Natural killer cell treated with Interleukin-12 subunit alpha and Interleukin-12 subunit beta and Interleukin-15 and Interleukin-18, amount 100 ng/mL, for 72 hours (primary cell): ENCODE data around the gene IKBKG. TPM values are rescaled to one million over a fixed set of nuclear protein-coding genes. Genes with fewer than 3 reads are reported as not detected.
A peak's percentile ranks its signal among the peaks of the same experiment; 100 is the strongest.
"Not testable (repeated sequence)": the region's sequence is repeated elsewhere in the genome, so short reads cannot be mapped to it uniquely, and the experiment has no call there.

Source experiments
- ATAC-seq, 2 donors: fragments of 150-1000 bp; cut with Tn5 transposase in 1 of 2; sonication (Bioruptor Pico), chemical (Tn5 transposase) in 1 of 2; 2 replicates each; pipeline ENCODE4 v1.10.0; 2021
- DNase-seq: peaks from one replicate; pipeline ENCODE4 v3.0.0; 2022; ENCODE audit warnings: low spot score
- H3K27ac Mint-ChIP-seq, 2 donors: 1 replicate in 1 of 2; 2 replicates in 1 of 2; pipeline ENCODE4 v1.8.0; 2022; ENCODE audit warnings: mixed read lengths in 2 of 2, mild to moderate bottlenecking in 1 of 2, moderate library complexity in 1 of 2
- H3K27me3 Mint-ChIP-seq, 2 donors: 1 replicate in 1 of 2; 2 replicates in 1 of 2; pipeline ENCODE4 v1.8.0; 2022; ENCODE audit warnings: mixed read lengths in 2 of 2
- H3K36me3 Mint-ChIP-seq: one replicate; pipeline ENCODE4 v1.8.0; 2022; ENCODE audit warnings: mixed read lengths
- H3K4me1 Mint-ChIP-seq, 2 donors: 1 replicate in 1 of 2; 2 replicates in 1 of 2; pipeline ENCODE4 v1.8.0; 2022; ENCODE audit warnings: low read depth in 2 of 2, mixed read lengths in 2 of 2, mild to moderate bottlenecking in 1 of 2
- H3K4me3 Mint-ChIP-seq: one replicate; pipeline ENCODE4 v1.8.0; 2022; ENCODE audit warnings: mixed read lengths
- H3K9me3 Mint-ChIP-seq: 2 replicates; pipeline ENCODE4 v1.8.0; 2022; ENCODE audit warnings: mixed read lengths
- total RNA-seq, 2 donors: library from RNA; stranded (reverse); gene quantifications; one replicate each; pipeline ENCODE4 v1.2.3, GENCODE V29; 2022

Gene IKBKG
- total RNA-seq, 2 donors from 2014 or later = 55.6 to 61.1 TPM

GRCh38 chrX:154534526-154535322, 12.7 kb upstream of the IKBKG start:
- peak overlapping the region; percentile 31 to 51 for H3K27ac Mint-ChIP-seq
- H3K9me3 Mint-ChIP-seq = no peaks in the 10 kb centered on the region
- H3K4me1 Mint-ChIP-seq = peaks cover 7 to 19% of the 10 kb centered on the region in 2 donors
- H3K4me3 Mint-ChIP-seq = no peak overlapping the region
- peaks cover 0 to 3% of the 10 kb centered on the region in 2 donors for H3K27me3 Mint-ChIP-seq
- ATAC-seq = peak; percentile 95 to 96
- DNase-seq = peak; percentile 89
- no peaks in the 10 kb centered on the region for H3K36me3 Mint-ChIP-seq

GRCh38 chrX:154535892-154536291, 11.5 kb upstream of the IKBKG start:
- Mint-ChIP-seq H3K27me3 (peaks cover 0 to 3% of the 10 kb centered on the region in 2 donors), H3K9me3 (no peaks in the 10 kb centered on the region), H3K36me3 (no peaks in the 10 kb centered on the region), H3K27ac (peak overlapping the region in 1 of 2 donors; percentile 51), H3K4me1 (peaks cover 7 to 23% of the 10 kb centered on the region in 2 donors), H3K4me3 (no peak overlapping the region)
- ATAC-seq (no peak), DNase-seq (no peak)

GRCh38 chrX:154539077-154539476, 8.3 kb upstream of the IKBKG start:
- DNase-seq (no peak), ATAC-seq (no peak)
- Mint-ChIP-seq H3K4me3 (peak overlapping the region; percentile 71), H3K27me3 (peaks cover 0 to 3% of the 10 kb centered on the region in 2 donors), H3K36me3 (no peaks in the 10 kb centered on the region), H3K4me1 (peaks cover 15 to 41% of the 10 kb centered on the region in 2 donors), H3K9me3 (no peaks in the 10 kb centered on the region), H3K27ac (peak overlapping the region; percentile 80 to 90)

- H3K27me3 Mint-ChIP-seq, H3K36me3 Mint-ChIP-seq, DNase-seq, H3K4me3 Mint-ChIP-seq, ATAC-seq, H3K9me3 Mint-ChIP-seq: not testable (repeated sequence)
- peaks cover 15 to 38% of the 10 kb centered on the region in 2 donors for H3K4me1 Mint-ChIP-seq
- peak overlapping the region; percentile 98 to 99 for H3K27ac Mint-ChIP-seq
Observed at GRCh38 chrX:154540365-154540764, 7.1 kb upstream of the IKBKG start.

GRCh38 chrX:154540897-154541535, 6.4 kb upstream of the IKBKG start:
- H3K4me1 Mint-ChIP-seq = peaks cover 19 to 40% of the 10 kb centered on the region in 2 donors

GRCh38 chrX:154541589-154541895, 5.9 kb upstream of the IKBKG start:
- H3K36me3 Mint-ChIP-seq = no peaks in the 10 kb centered on the region
- peaks cover 0 to 3% of the 10 kb centered on the region in 2 donors for H3K27me3 Mint-ChIP-seq
- DNase-seq (no peak), ATAC-seq (no peak)
- H3K4me3 Mint-ChIP-seq = peak overlapping the region; percentile 30
- peaks cover 20 to 42% of the 10 kb centered on the region in 2 donors for H3K4me1 Mint-ChIP-seq
- H3K9me3 Mint-ChIP-seq = no peaks in the 10 kb centered on the region
- peak overlapping the region; percentile 98 to 99 for H3K27ac Mint-ChIP-seq

More at GRCh38 chrX:154540897-154541535, 6.4 kb upstream of the IKBKG start:
- no peak for DNase-seq
- ATAC-seq = no peak
- H3K36me3 Mint-ChIP-seq = no peaks in the 10 kb centered on the region
- H3K4me3 Mint-ChIP-seq = peak overlapping the region; percentile 30
- H3K27me3 Mint-ChIP-seq = peaks cover 0 to 3% of the 10 kb centered on the region in 2 donors
- no peaks in the 10 kb centered on the region for H3K9me3 Mint-ChIP-seq
- peak overlapping the region; percentile 98 to 99 for H3K27ac Mint-ChIP-seq

- ATAC-seq (peak; percentile 48 to 51), DNase-seq (peak; percentile 70)
- Mint-ChIP-seq H3K27me3 (peaks cover 0 to 3% of the 10 kb centered on the region in 2 donors), H3K4me1 (peaks cover 20 to 42% of the 10 kb centered on the region in 2 donors), H3K4me3 (peak overlapping the region; percentile 91), H3K27ac (peak overlapping the region; percentile 98 to 99), H3K9me3 (no peaks in the 10 kb centered on the region), H3K36me3 (no peaks in the 10 kb centered on the region)
Observed at GRCh38 chrX:154541896-154542722, 5.3 kb upstream of the IKBKG start.

GRCh38 chrX:154542723-154543424, 4.5 kb upstream of the IKBKG start:
- Mint-ChIP-seq H3K9me3 (no peaks in the 10 kb centered on the region), H3K27me3 (peaks cover 0 to 4% of the 10 kb centered on the region in 2 donors), H3K4me3 (peak overlapping the region; percentile 91), H3K36me3 (peaks cover 2% of the 10 kb centered on the region), H3K27ac (peak overlapping the region; percentile 98 to 99), H3K4me1 (peaks cover 22 to 38% of the 10 kb centered on the region in 2 donors)
- DNase-seq (peak; percentile 66), ATAC-seq (peak; percentile 1 to 7)

- DNase-seq (no peak), ATAC-seq (no peak)
- no peaks in the 10 kb centered on the region for H3K9me3 Mint-ChIP-seq
- peaks cover 0 to 6% of the 10 kb centered on the region in 2 donors for H3K27me3 Mint-ChIP-seq
- peaks cover 11% of the 10 kb centered on the region for H3K36me3 Mint-ChIP-seq
- peak overlapping the region; percentile 98 to 99 for H3K27ac Mint-ChIP-seq
- H3K4me3 Mint-ChIP-seq = peak overlapping the region; percentile 77
- H3K4me1 Mint-ChIP-seq = peaks cover 32 to 42% of the 10 kb centered on the region in 2 donors
Observed at GRCh38 chrX:154545673-154546274, 1.6 kb upstream of the IKBKG start.

- Mint-ChIP-seq H3K9me3 (no peaks in the 10 kb centered on the region), H3K27me3 (peaks cover 0 to 6% of the 10 kb centered on the region in 2 donors), H3K36me3 (peaks cover 11% of the 10 kb centered on the region), H3K4me3 (peak within 1 kb of the TSS; percentile 98), H3K27ac (peak within 1 kb of the TSS; percentile 98 to 99), H3K4me1 (peaks cover 36 to 42% of the 10 kb centered on the region in 2 donors)
- DNase-seq (peak; percentile 85), ATAC-seq (peak; percentile 77 to 81)
Observed at GRCh38 chrX:154546354-154547244, 821 bp upstream of the IKBKG start, which contains the start of gene G6PD. TSS of gene G6PD (minus strand) at chrX:154546846. CDS start at chrX:154546155, 691 bp downstream.

- Mint-ChIP-seq H3K4me1 (peaks cover 31 to 39% of the 10 kb centered on the region in 2 donors), H3K4me3 (peak overlapping the region; percentile 98)
Observed at GRCh38 chrX:154548028-154548316, 552 bp downstream of the IKBKG start.

GRCh38 chrX:154549766-154550165, 2.3 kb downstream of the IKBKG start:
- Mint-ChIP-seq H3K27me3 (peaks cover 0 to 6% of the 10 kb centered on the region in 2 donors), H3K27ac (peak overlapping the region; percentile 73 to 94), H3K4me1 (peaks cover 27 to 40% of the 10 kb centered on the region in 2 donors), H3K4me3 (peak overlapping the region; percentile 73), H3K9me3 (no peaks in the 10 kb centered on the region), H3K36me3 (peaks cover 11% of the 10 kb centered on the region)
- DNase-seq (no peak), ATAC-seq (no peak)

More at GRCh38 chrX:154548028-154548316, 552 bp downstream of the IKBKG start:
- no peak for DNase-seq
- no peak for ATAC-seq
- Mint-ChIP-seq H3K27me3 (peaks cover 0 to 6% of the 10 kb centered on the region in 2 donors), H3K27ac (peak overlapping the region; percentile 94), H3K9me3 (no peaks in the 10 kb centered on the region), H3K36me3 (peaks cover 11% of the 10 kb centered on the region)
